Fibroblast of lung (primary cell): ENCODE data around the gene PCDHA1.
"Not testable (repeated sequence)": the region's sequence is repeated elsewhere in the genome, so short reads cannot be mapped to it uniquely, and the experiment has no call there.

ENCODE experiments used
- EZH2 ChIP-seq: IDR thresholded peaks from 2 replicates; pipeline ENCODE4 v1.5.1; 2012; ENCODE audit warnings: low read length, control low read depth, mild to moderate bottlenecking; ENCODE audit errors: missing control alignments
- TF ChIP-seq, protein P1 (sequence below), 2 donors: IDR thresholded peaks in 1 of 2; conservative IDR thresholded peaks in 1 of 2; 1 replicate in 1 of 2; 2 replicates in 1 of 2; pipeline ENCODE4 v1.5.1; 2011 to 2012; ENCODE audit warnings: low read length in 2 of 2, control low read depth in 1 of 2, inconsistent platforms in 1 of 2, low read depth in 1 of 2, mild to moderate bottlenecking in 1 of 2

DNA sequence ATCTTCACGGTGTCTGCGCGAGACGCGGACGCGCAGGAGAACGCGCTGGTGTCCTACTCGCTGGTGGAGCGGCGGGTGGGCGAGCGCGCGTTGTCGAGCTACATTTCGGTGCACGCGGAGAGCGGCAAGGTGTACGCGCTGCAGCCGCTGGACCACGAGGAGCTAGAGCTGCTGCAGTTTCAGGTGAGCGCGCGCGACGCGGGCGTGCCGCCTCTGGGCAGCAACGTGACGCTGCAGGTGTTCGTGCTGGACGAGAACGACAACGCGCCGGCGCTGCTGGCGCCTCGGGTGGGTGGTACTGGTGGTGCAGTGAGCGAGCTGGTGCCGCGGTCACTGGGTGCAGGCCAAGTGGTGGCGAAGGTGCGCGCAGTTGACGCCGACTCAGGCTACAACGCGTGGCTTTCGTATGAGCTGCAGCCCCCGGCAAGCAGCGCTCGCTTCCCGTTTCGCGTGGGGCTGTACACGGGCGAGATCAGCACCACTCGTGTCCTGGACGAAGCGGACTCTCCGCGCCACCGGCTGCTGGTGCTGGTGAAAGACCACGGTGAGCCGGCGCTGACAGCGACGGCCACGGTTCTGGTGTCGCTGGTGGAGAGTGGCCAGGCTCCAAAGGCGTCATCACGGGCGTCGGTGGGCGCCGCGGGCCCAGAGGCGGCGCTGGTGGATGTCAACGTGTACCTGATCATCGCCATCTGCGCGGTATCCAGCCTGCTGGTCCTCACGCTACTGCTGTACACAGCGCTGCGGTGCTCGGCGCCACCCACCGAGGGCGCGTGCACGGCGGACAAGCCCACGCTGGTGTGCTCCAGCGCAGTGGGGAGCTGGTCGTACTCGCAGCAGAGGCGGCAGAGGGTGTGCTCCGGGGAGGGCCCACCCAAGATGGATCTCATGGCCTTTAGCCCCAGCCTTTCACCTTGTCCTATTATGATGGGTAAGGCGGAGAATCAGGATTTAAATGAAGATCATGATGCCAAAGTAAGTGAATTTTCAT is 43.9 kb downstream of the PCDHA1 start:
- TF ChIP-seq EZH2: not testable (repeated sequence)
- TF ChIP-seq, protein P1, sequence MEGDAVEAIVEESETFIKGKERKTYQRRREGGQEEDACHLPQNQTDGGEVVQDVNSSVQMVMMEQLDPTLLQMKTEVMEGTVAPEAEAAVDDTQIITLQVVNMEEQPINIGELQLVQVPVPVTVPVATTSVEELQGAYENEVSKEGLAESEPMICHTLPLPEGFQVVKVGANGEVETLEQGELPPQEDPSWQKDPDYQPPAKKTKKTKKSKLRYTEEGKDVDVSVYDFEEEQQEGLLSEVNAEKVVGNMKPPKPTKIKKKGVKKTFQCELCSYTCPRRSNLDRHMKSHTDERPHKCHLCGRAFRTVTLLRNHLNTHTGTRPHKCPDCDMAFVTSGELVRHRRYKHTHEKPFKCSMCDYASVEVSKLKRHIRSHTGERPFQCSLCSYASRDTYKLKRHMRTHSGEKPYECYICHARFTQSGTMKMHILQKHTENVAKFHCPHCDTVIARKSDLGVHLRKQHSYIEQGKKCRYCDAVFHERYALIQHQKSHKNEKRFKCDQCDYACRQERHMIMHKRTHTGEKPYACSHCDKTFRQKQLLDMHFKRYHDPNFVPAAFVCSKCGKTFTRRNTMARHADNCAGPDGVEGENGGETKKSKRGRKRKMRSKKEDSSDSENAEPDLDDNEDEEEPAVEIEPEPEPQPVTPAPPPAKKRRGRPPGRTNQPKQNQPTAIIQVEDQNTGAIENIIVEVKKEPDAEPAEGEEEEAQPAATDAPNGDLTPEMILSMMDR (conservative IDR thresholded peaks at IDR 0.05 in 1 of 2, IDR thresholded peaks at IDR 0.05 in 1 of 2; ENCODE audit: low read depth in 1 of 2, low read length in 2 of 2): not testable (repeated sequence)
